B cell (primary cell): ENCODE data around the gene AFF3.

Experiments used
- EZH2 ChIP-seq: IDR thresholded peaks from 2 replicates; pipeline ENCODE4 v1.6.1; 2012; ENCODE audit warnings: borderline replicate concordance, low read depth, mild to moderate bottlenecking, moderate library complexity, low read length; ENCODE audit not compliant: insufficient read depth, poor library complexity, severe bottlenecking
- TF ChIP-seq, protein P1 (sequence below): fragments of 200-600 bp; IDR thresholded peaks from one replicate; pipeline ENCODE4 v1.8.0; 2022; ENCODE audit warnings: antibody characterized with exemption, mild to moderate bottlenecking

DNA sequence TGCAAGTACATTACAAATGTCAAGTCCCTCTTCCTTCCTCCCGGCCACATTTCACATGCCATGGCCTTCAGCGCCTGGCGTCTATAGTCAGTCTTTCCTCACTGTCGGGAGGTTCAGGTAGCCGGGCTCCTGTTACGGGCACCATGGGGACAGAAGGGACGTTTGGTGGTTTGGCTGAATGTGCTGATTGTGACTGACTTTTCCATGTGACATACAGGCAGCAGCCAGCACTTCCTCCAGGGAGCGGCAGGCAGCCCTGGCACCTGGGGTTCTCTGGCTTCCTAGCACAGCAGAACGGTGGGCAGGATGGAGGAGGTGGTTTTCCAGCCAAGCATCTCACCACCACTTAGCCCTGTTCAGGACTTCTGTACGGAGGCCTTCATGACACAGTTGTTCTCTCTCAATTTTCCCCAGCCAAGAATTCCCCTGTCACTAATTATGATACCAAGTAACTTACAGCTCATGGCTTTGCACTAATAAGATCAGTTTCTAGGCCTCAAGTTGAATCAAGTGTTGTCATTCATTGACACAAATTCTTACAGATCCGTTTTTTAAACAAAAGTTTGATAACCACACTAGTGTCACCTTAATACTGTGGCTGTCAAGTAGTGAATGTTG lies 568.6 kb downstream of the AFF3 start:
- TF ChIP-seq, protein P1, sequence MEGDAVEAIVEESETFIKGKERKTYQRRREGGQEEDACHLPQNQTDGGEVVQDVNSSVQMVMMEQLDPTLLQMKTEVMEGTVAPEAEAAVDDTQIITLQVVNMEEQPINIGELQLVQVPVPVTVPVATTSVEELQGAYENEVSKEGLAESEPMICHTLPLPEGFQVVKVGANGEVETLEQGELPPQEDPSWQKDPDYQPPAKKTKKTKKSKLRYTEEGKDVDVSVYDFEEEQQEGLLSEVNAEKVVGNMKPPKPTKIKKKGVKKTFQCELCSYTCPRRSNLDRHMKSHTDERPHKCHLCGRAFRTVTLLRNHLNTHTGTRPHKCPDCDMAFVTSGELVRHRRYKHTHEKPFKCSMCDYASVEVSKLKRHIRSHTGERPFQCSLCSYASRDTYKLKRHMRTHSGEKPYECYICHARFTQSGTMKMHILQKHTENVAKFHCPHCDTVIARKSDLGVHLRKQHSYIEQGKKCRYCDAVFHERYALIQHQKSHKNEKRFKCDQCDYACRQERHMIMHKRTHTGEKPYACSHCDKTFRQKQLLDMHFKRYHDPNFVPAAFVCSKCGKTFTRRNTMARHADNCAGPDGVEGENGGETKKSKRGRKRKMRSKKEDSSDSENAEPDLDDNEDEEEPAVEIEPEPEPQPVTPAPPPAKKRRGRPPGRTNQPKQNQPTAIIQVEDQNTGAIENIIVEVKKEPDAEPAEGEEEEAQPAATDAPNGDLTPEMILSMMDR, result no peak
- TF ChIP-seq EZH2, result no peak
